LNCaP clone FGC (cell line): ENCODE results near the gene PRSS58.

Experiments
- DNase-seq: peaks from one replicate; pipeline ENCODE4 v3.0.0-alpha.2; 2011; ENCODE audit warnings: low read depth
- H3K4me3 ChIP-seq: 2 replicates; pipeline ENCODE4 v1.5.1; 2011; ENCODE audit warnings: mild to moderate bottlenecking, low read depth, low read length, control low read depth
- CTCF ChIP-seq: IDR thresholded peaks from 2 replicates; pipeline ENCODE4 v1.5.1; 2012; ENCODE audit warnings: mild to moderate bottlenecking; ENCODE audit not compliant: control insufficient read depth, insufficient read depth; ENCODE audit errors: extremely low read depth

Gene PRSS58

DNA sequence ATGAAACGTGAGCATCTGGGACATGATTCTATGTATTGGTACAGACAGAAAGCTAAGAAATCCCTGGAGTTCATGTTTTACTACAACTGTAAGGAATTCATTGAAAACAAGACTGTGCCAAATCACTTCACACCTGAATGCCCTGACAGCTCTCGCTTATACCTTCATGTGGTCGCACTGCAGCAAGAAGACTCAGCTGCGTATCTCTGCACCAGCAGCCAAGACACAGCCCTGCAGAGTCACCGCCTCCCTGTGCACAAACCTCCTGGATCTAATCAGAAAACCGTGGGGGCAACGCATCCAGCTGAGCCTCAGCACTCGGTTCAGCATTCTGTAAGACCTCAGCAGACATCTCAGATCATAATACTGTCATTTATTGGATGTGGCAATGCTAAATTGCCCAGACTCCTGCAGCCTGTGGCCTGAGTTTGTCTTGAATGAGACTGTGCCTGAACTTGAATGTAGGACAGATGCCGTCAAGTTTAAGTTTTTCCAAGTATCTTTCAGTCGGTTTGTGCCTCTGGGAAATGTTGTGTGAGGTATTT, 41.5 kb upstream of the PRSS58 start:
- TF ChIP-seq CTCF, result no peak
- H3K4me3 ChIP-seq, result no peak overlapping the region
- no peak for DNase-seq

- no peak overlapping the region for H3K4me3 ChIP-seq
- no peak for TF ChIP-seq CTCF
- DNase-seq, result no peak
Observed at GRCh38 chr7:142298627-142299026, 40.8 kb upstream of the PRSS58 start.

DNA sequence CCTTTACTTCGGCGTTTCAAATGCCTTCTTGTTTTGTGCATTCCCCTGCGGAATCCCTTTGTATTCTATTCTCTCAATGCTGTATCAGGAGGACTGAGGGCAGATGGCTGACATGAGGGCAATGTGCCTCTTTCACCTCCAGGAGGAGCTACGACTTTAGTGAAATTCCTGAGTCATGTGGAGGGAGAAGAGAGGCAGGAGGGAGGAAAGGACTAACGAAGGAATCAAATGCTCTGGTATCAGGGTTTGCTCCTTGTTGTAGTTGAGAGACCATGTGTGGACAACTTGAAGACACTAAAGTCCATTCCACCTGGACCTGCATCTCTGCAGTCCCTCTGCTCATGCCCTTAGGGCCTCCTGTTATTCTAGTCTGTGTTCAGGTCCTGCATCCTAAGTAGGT, 40.2 kb upstream of the PRSS58 start:
- H3K4me3 ChIP-seq, result no peak overlapping the region
- TF ChIP-seq CTCF, result peak; percentile 13; the same call in 1 of the 2 replicates
- DNase-seq, result no peak

- DNase-seq, result no peak
- H3K4me3 ChIP-seq, result no peak overlapping the region
- TF ChIP-seq CTCF, result no peak
Observed at GRCh38 chr7:142280263-142280662, 22.4 kb upstream of the PRSS58 start.

GRCh38 chr7:142279601-142280000, 21.7 kb upstream of the PRSS58 start:
- H3K4me3 ChIP-seq, result no peak overlapping the region
- no peak for DNase-seq
- no peak for TF ChIP-seq CTCF

DNA sequence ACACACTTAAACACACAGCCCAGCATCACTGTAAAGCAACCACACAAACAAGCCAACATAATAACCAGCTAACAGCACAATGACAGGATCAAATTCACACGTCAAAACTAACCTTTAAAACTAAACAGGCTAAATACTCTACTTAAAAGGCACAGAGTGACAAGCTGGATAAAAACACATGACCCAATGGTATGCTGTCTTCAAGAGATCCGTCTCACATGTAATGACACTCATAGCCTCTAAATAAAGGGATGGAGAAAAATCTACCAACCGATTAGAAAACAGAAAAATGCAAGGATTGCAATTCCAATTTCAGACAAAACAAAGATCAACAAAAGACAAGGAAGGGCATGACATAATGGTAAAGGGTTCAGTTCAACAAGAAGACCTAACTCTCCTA, 17.2 kb upstream of the PRSS58 start:
- DNase-seq, result no peak
- H3K4me3 ChIP-seq, result no peak overlapping the region
- TF ChIP-seq CTCF, result no peak

DNA sequence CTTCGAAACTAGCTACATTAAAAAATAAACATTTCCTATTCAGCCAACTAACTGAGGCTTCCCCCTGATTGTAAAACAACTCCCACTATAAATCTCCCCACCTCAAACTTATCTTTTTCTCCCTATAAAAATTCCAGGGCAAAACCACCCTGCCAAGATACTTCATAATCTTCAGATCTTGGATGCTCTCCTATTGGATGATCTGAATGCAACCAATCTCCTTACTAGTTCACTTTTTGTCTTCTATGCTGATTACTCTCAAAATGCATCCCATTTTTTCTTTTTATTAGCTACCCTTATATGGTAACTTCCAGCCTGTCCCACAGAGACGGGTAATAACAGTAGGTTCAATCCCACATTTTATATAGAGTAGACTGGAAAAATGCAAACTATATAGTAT, 15.0 kb upstream of the PRSS58 start:
- H3K4me3 ChIP-seq, result no peak overlapping the region
- TF ChIP-seq CTCF, result no peak
- no peak for DNase-seq
